ENCODE data around the gene IL1R2. TPM values are rescaled to one million over a fixed set of nuclear protein-coding genes. Genes with fewer than 3 reads are reported as not detected.

Gene IL1R2
- polyA plus RNA-seq, 1 donor (not counting 4 experiments of a cell fraction or from before 2014, with no cell fraction given): 57.3 TPM

DNA sequence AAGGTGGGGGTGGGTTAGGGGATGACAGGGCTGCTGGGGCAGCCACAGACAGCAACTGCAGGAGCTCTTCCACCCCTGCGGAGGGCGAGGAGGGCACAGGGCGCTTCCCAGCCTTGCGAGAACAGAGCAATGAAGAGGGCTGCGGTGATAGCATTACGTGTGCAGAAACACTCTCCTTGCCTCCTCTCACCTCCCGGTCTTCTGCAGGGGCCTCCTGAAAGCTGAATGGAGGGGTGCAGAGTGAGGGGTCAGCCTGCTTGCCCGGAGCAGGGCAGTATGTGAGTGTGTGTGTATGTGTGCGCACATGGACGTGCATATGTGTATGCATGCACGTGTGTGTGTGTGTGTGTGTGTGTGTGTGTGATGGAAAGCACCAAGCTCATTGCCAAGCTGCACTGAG is 29.5 kb upstream of the IL1R2 start:
- no peak for TF ChIP-seq EZH2 (IDR thresholded peaks at IDR 0.05; ENCODE audit: low read length)
- no peak for TF ChIP-seq CTCF (optimal IDR thresholded peaks at IDR 0.05 in 1 of 3, IDR thresholded peaks at IDR 0.05 in 1 of 3, conservative IDR thresholded peaks at IDR 0.05 in 1 of 3; ENCODE audit: extremely low read depth in 1 of 3, insufficient read depth in 2 of 3, low read length in 3 of 3)
- H3K4me3 ChIP-seq (ENCODE audit: control insufficient read depth in 2 of 3, extremely low read depth in 1 of 3, insufficient read depth in 2 of 3, low read depth in 1 of 3, low read length in 3 of 3): no peak overlapping the region
- H3K36me3 ChIP-seq (ENCODE audit: control insufficient read depth in 2 of 2, extremely low read depth in 1 of 2, insufficient read depth in 2 of 2, low read length in 2 of 2): no peaks in the 10 kb centered on the region
- H4K20me1 ChIP-seq (ENCODE audit: control insufficient read depth, extremely low read depth, insufficient read depth, low read length): no peaks in the 10 kb centered on the region
- no peak for DNase-seq (ENCODE audit: low read depth, low spot score)
- H3K9me1 ChIP-seq (ENCODE audit: control insufficient read depth, extremely low read depth, insufficient read depth, low read length): no peaks in the 10 kb centered on the region
- no peaks in the 10 kb centered on the region for H3K27me3 ChIP-seq (ENCODE audit: control insufficient read depth, extremely low read depth, insufficient read depth, low read length)
- peaks cover 48% of the 10 kb centered on the region for H3K4me1 ChIP-seq (ENCODE audit: control insufficient read depth, extremely low read depth, insufficient read depth, low read length)
- no peak overlapping the region for H3K9ac ChIP-seq (ENCODE audit: control insufficient read depth, extremely low read depth, insufficient read depth, low read length)
- H3K27ac ChIP-seq (ENCODE audit: control insufficient read depth, insufficient read depth, low read length): no peak overlapping the region
- dilution Hi-C loops (cut with MboI; ENCODE audit: extremely low pct_ligation_motif_present, low sequenced_read_pairs): no loop called here
- H3K79me2 ChIP-seq (ENCODE audit: control insufficient read depth, insufficient read depth, low read length): no peaks in the 10 kb centered on the region
- peaks cover 3% of the 10 kb centered on the region for H3K9me3 ChIP-seq (ENCODE audit: control insufficient read depth, low read depth, low read length)
- peak overlapping the region; percentile 9 for H3K4me2 ChIP-seq (ENCODE audit: control insufficient read depth, extremely low read depth, insufficient read depth, low read depth, low read length)
- no peak for FAIRE-seq
- peak overlapping the region; percentile 41 for H2AFZ ChIP-seq (ENCODE audit: control insufficient read depth, low read length)

- Histone ChIP-seq H3K9me1 (ENCODE audit: control insufficient read depth, extremely low read depth, insufficient read depth, low read length) (no peaks in the 10 kb centered on the region), H4K20me1 (ENCODE audit: control insufficient read depth, extremely low read depth, insufficient read depth, low read length) (no peaks in the 10 kb centered on the region), H3K27ac (ENCODE audit: control insufficient read depth, insufficient read depth, low read length) (no peak overlapping the region), H3K79me2 (ENCODE audit: control insufficient read depth, insufficient read depth, low read length) (no peaks in the 10 kb centered on the region), H3K9ac (ENCODE audit: control insufficient read depth, extremely low read depth, insufficient read depth, low read length) (no peak overlapping the region), H3K27me3 (ENCODE audit: control insufficient read depth, extremely low read depth, insufficient read depth, low read length) (no peaks in the 10 kb centered on the region), H3K4me2 (ENCODE audit: control insufficient read depth, extremely low read depth, insufficient read depth, low read depth, low read length) (no peak overlapping the region), H3K36me3 (ENCODE audit: control insufficient read depth in 2 of 2, extremely low read depth in 1 of 2, insufficient read depth in 2 of 2, low read length in 2 of 2) (no peaks in the 10 kb centered on the region), H2AFZ (ENCODE audit: control insufficient read depth, low read length) (no peak overlapping the region), H3K4me3 (ENCODE audit: control insufficient read depth in 2 of 3, extremely low read depth in 1 of 3, insufficient read depth in 2 of 3, low read depth in 1 of 3, low read length in 3 of 3) (no peak overlapping the region), H3K4me1 (ENCODE audit: control insufficient read depth, extremely low read depth, insufficient read depth, low read length) (peaks cover 44% of the 10 kb centered on the region), H3K9me3 (ENCODE audit: control insufficient read depth, low read depth, low read length) (no peaks in the 10 kb centered on the region)
- FAIRE-seq (no peak), DNase-seq (ENCODE audit: low read depth, low spot score) (no peak)
- TF ChIP-seq CTCF (optimal IDR thresholded peaks at IDR 0.05 in 1 of 3, IDR thresholded peaks at IDR 0.05 in 1 of 3, conservative IDR thresholded peaks at IDR 0.05 in 1 of 3; ENCODE audit: extremely low read depth in 1 of 3, insufficient read depth in 2 of 3, low read length in 3 of 3) (no peak), EZH2 (IDR thresholded peaks at IDR 0.05; ENCODE audit: low read length) (no peak)
- dilution Hi-C loops (cut with MboI; ENCODE audit: extremely low pct_ligation_motif_present, low sequenced_read_pairs): no loop called here
Measured at GRCh38 chr2:101963198-101963597, 28.6 kb upstream of the IL1R2 start.

Measured in keratinocyte (primary cell).